T-helper 17 cell (primary cell): ENCODE results near the gene WWC1. TPM values are rescaled to one million over a fixed set of nuclear protein-coding genes. Genes with fewer than 3 reads are reported as not detected.
"Not testable (repeated sequence)": the region's sequence is repeated elsewhere in the genome, so short reads cannot be mapped to it uniquely, and the experiment has no call there.

Source experiments
- ATAC-seq: fragments of 150-1000 bp; cut with Tn5 transposase; 2 replicates; pipeline ENCODE4 v1.10.0; 2021; ENCODE audit warnings: mild to moderate bottlenecking, moderate library complexity
- DNase-seq, 3 donors: peaks; one replicate each; pipeline versions ENCODE4 v3.0.0 to v3.0.0-alpha.2; 2020 to 2021
- H3K9me3 ChIP-seq: one replicate; pipeline ENCODE4 v1.7.0; 2013; ENCODE audit warnings: low read length, mild to moderate bottlenecking; ENCODE audit not compliant: control insufficient read depth, poor library complexity, severe bottlenecking
- H3K27ac Mint-ChIP-seq: one replicate; pipeline ENCODE4 v1.8.0; 2022; ENCODE audit warnings: mild to moderate bottlenecking, moderate library complexity, mixed read lengths
- H3K27me3 Mint-ChIP-seq: one replicate; pipeline ENCODE4 v1.8.0; 2022; ENCODE audit warnings: mixed read lengths
- H3K36me3 Mint-ChIP-seq: one replicate; pipeline ENCODE4 v1.8.0; 2022; ENCODE audit warnings: low read depth, mixed read lengths
- H3K4me1 Mint-ChIP-seq: one replicate; pipeline ENCODE4 v1.8.0; 2022; ENCODE audit warnings: mild to moderate bottlenecking, mixed read lengths
- H3K4me3 Mint-ChIP-seq: one replicate; pipeline ENCODE4 v1.8.0; 2022; ENCODE audit warnings: mild to moderate bottlenecking, moderate library complexity, mixed read lengths
- total RNA-seq, 4 donors: library from RNA in 2 of 4; stranded (reverse) in 2 of 4; gene quantifications; one replicate each; pipeline ENCODE4 v1.2.3 and lab custom pipeline; 2022 to 2026

The WWC1 gene
- total RNA-seq, 2 donors from 2014 or later, result 5.4 TPM

- Mint-ChIP-seq H3K27ac (no peak overlapping the region), H3K4me3 (no peak overlapping the region), H3K4me1 (peaks cover 2% of the 10 kb centered on the region), H3K36me3 (no peaks in the 10 kb centered on the region), H3K27me3 (no peaks in the 10 kb centered on the region)
- ATAC-seq (no peak), DNase-seq (no peak)
- H3K9me3 ChIP-seq, result no peaks in the 10 kb centered on the region
Observed at GRCh38 chr5:168426007-168426863, 134.8 kb downstream of the WWC1 start.

- H3K4me1 Mint-ChIP-seq, result peaks cover 2% of the 10 kb centered on the region
- H3K36me3 Mint-ChIP-seq, result no peaks in the 10 kb centered on the region
- H3K4me3 Mint-ChIP-seq, result no peak overlapping the region
- no peak overlapping the region for H3K27ac Mint-ChIP-seq
- no peaks in the 10 kb centered on the region for H3K9me3 ChIP-seq
- ATAC-seq, result no peak
- H3K27me3 Mint-ChIP-seq, result no peaks in the 10 kb centered on the region
- DNase-seq, result no peak
Observed at GRCh38 chr5:168426864-168427172, 135.4 kb downstream of the WWC1 start.

GRCh38 chr5:168427224-168427623 is 135.8 kb downstream of the WWC1 start:
- no peaks in the 10 kb centered on the region for H3K36me3 Mint-ChIP-seq
- H3K27ac Mint-ChIP-seq, result no peak overlapping the region
- H3K4me1 Mint-ChIP-seq, result peaks cover 2% of the 10 kb centered on the region
- H3K27me3 Mint-ChIP-seq, result no peaks in the 10 kb centered on the region
- H3K4me3 Mint-ChIP-seq, result no peak overlapping the region
- ATAC-seq (no peak), DNase-seq (no peak)
- H3K9me3 ChIP-seq, result no peaks in the 10 kb centered on the region

- no peaks in the 10 kb centered on the region for H3K9me3 ChIP-seq
- H3K4me1 Mint-ChIP-seq, result peaks cover 4% of the 10 kb centered on the region
- DNase-seq (no peak), ATAC-seq (no peak)
- no peaks in the 10 kb centered on the region for H3K27me3 Mint-ChIP-seq
- no peak overlapping the region for H3K4me3 Mint-ChIP-seq
- H3K36me3 Mint-ChIP-seq, result no peaks in the 10 kb centered on the region
- no peak overlapping the region for H3K27ac Mint-ChIP-seq
Observed at GRCh38 chr5:168428552-168428951, 137.1 kb downstream of the WWC1 start.

GRCh38 chr5:168430296-168430695 is 138.9 kb downstream of the WWC1 start:
- Mint-ChIP-seq H3K27me3 (no peaks in the 10 kb centered on the region), H3K4me3 (no peak overlapping the region), H3K36me3 (no peaks in the 10 kb centered on the region), H3K4me1 (peaks cover 4% of the 10 kb centered on the region), H3K27ac (no peak overlapping the region)
- no peaks in the 10 kb centered on the region for H3K9me3 ChIP-seq
- DNase-seq (no peak), ATAC-seq (no peak)

- DNase-seq (no peak), ATAC-seq (no peak)
- Mint-ChIP-seq H3K4me3 (no peak overlapping the region), H3K4me1 (peaks cover 14% of the 10 kb centered on the region), H3K36me3 (peaks cover 2% of the 10 kb centered on the region), H3K27ac (no peak overlapping the region), H3K27me3 (peaks cover 8% of the 10 kb centered on the region)
- no peaks in the 10 kb centered on the region for H3K9me3 ChIP-seq
Observed at GRCh38 chr5:168432903-168433302, 141.5 kb downstream of the WWC1 start.

- Mint-ChIP-seq H3K27me3 (peaks cover 8% of the 10 kb centered on the region), H3K36me3 (peaks cover 2% of the 10 kb centered on the region), H3K27ac (peak overlapping the region; percentile 41), H3K4me1 (peaks cover 14% of the 10 kb centered on the region), H3K4me3 (no peak overlapping the region)
- no peak for DNase-seq
- no peak for ATAC-seq
- no peaks in the 10 kb centered on the region for H3K9me3 ChIP-seq
Observed at GRCh38 chr5:168434001-168434400, 142.6 kb downstream of the WWC1 start.

GRCh38 chr5:168434746-168435321 is 143.4 kb downstream of the WWC1 start:
- ATAC-seq (no peak), DNase-seq (no peak)
- Mint-ChIP-seq H3K4me3 (no peak overlapping the region), H3K27me3 (peaks cover 8% of the 10 kb centered on the region), H3K36me3 (peaks cover 2% of the 10 kb centered on the region), H3K4me1 (peaks cover 14% of the 10 kb centered on the region), H3K27ac (no peak overlapping the region)
- no peaks in the 10 kb centered on the region for H3K9me3 ChIP-seq

- not testable (repeated sequence) for H3K27ac Mint-ChIP-seq, ATAC-seq, DNase-seq, H3K27me3 Mint-ChIP-seq, H3K4me3 Mint-ChIP-seq, H3K9me3 ChIP-seq, H3K36me3 Mint-ChIP-seq
- peaks cover 14% of the 10 kb centered on the region for H3K4me1 Mint-ChIP-seq
Observed at GRCh38 chr5:168435340-168435739, 143.9 kb downstream of the WWC1 start.

- no peaks in the 10 kb centered on the region for H3K9me3 ChIP-seq
- H3K27ac Mint-ChIP-seq, result no peak overlapping the region
- peaks cover 4% of the 10 kb centered on the region for H3K36me3 Mint-ChIP-seq
- no peak overlapping the region for H3K4me3 Mint-ChIP-seq
- no peak for ATAC-seq
- DNase-seq, result no peak
- peaks cover 12% of the 10 kb centered on the region for H3K4me1 Mint-ChIP-seq
- H3K27me3 Mint-ChIP-seq, result peaks cover 8% of the 10 kb centered on the region
Observed at GRCh38 chr5:168438349-168438748, 146.9 kb downstream of the WWC1 start.

- Mint-ChIP-seq H3K27me3 (no peaks in the 10 kb centered on the region), H3K27ac (no peak overlapping the region), H3K4me3 (no peak overlapping the region), H3K36me3 (peaks cover 4% of the 10 kb centered on the region), H3K4me1 (no peaks in the 10 kb centered on the region)
- no peaks in the 10 kb centered on the region for H3K9me3 ChIP-seq
- ATAC-seq (no peak), DNase-seq (no peak)
Observed at GRCh38 chr5:168443533-168443932, 152.1 kb downstream of the WWC1 start.

GRCh38 chr5:168443950-168444700 is 152.7 kb downstream of the WWC1 start:
- Mint-ChIP-seq H3K36me3 (peaks cover 4% of the 10 kb centered on the region), H3K4me1 (no peaks in the 10 kb centered on the region), H3K4me3 (peak overlapping the region; percentile 19), H3K27me3 (no peaks in the 10 kb centered on the region), H3K27ac (no peak overlapping the region)
- no peaks in the 10 kb centered on the region for H3K9me3 ChIP-seq
- DNase-seq (no peak), ATAC-seq (no peak)

GRCh38 chr5:168446983-168447619 is 155.7 kb downstream of the WWC1 start:
- Mint-ChIP-seq H3K4me1 (no peaks in the 10 kb centered on the region), H3K4me3 (no peak overlapping the region), H3K36me3 (peaks cover 4% of the 10 kb centered on the region), H3K27me3 (no peaks in the 10 kb centered on the region), H3K27ac (peak overlapping the region; percentile 29)
- no peaks in the 10 kb centered on the region for H3K9me3 ChIP-seq
- ATAC-seq (no peak), DNase-seq (no peak)
